ENCODE results near the gene TRMT5. TPM values are rescaled to one million over a fixed set of nuclear protein-coding genes. Genes with fewer than 3 reads are reported as not detected.

TRMT5 gene
- total RNA-seq, 1 experiment from 2014 or later = 24.9 TPM

- Histone ChIP-seq H3T11ph (ENCODE audit: low read length) (no peak overlapping the region), H3K14ac (ENCODE audit: insufficient read depth, low read length) (no peak overlapping the region), H4K91ac (ENCODE audit: insufficient read length, low read depth, low read length) (no peak overlapping the region), H3K79me2 (ENCODE audit: insufficient read depth, low read length) (no peaks in the 10 kb centered on the region), H3K9me3 (ENCODE audit: control insufficient read depth, low read depth, low read length) (no peaks in the 10 kb centered on the region), H3K18ac (ENCODE audit: insufficient read length, low read depth, low read length) (no peak overlapping the region), H3K9ac (ENCODE audit: extremely low read depth, insufficient read length, low read length) (no peak overlapping the region), H3K4me1 (ENCODE audit: insufficient read depth, low read length) (no peaks in the 10 kb centered on the region), H2BK20ac (ENCODE audit: low read depth, low read length, poor library complexity, severe bottlenecking) (no peak overlapping the region), H2BK120ac (ENCODE audit: low read depth, low read length, poor library complexity, severe bottlenecking) (no peak overlapping the region), H4K20me1 (ENCODE audit: control insufficient read depth, insufficient read depth, insufficient read length) (no peaks in the 10 kb centered on the region), H3K56ac (ENCODE audit: insufficient read length, low read depth, low read length) (no peak overlapping the region), H3K23ac (ENCODE audit: insufficient read length, low read depth, low read length) (no peak overlapping the region), H3K23me2 (ENCODE audit: insufficient read length, low read depth, low read length, poor library complexity, severe bottlenecking) (no peaks in the 10 kb centered on the region), H3K27me3 (ENCODE audit: insufficient read depth, low read length) (no peaks in the 10 kb centered on the region), H4K8ac (replicated peaks; ENCODE audit: insufficient read length, low read depth, low read length) (no peak overlapping the region), H2BK15ac (ENCODE audit: low read depth, low read length) (no peak overlapping the region), H4K5ac (ENCODE audit: insufficient read length, low read depth, low read length) (no peak overlapping the region), H2AK5ac (ENCODE audit: insufficient read length, low read length) (no peak overlapping the region), H3K4me2 (ENCODE audit: insufficient read depth, insufficient read length, low read length) (no peak overlapping the region), H3K79me1 (ENCODE audit: insufficient read depth, low read depth, low read length, poor library complexity, severe bottlenecking) (no peaks in the 10 kb centered on the region), H2BK12ac (ENCODE audit: insufficient read length, low read depth, low read length) (no peak overlapping the region), H3K4ac (ENCODE audit: low read depth, low read length) (no peak overlapping the region), H2AFZ (ENCODE audit: low read length) (no peak overlapping the region), H2BK5ac (ENCODE audit: insufficient read length, low read length) (no peak overlapping the region), H3K27ac (ENCODE audit: insufficient read length, low read depth, low read length) (no peak overlapping the region)
- DNase-seq = no peak
- Mint-ChIP-seq H3K27me3 (ENCODE audit: low read depth) (no peaks in the 10 kb centered on the region; the same call in 1 of the 2 replicates), H3K4me1 (peaks cover 0 to 2% of the 10 kb centered on the region in 2 experiments; a peak in 1 of 4 replicates), H3K9me3 (peaks cover 31 to 40% of the 10 kb centered on the region in 2 experiments), H3K36me3 (ENCODE audit: insufficient read depth in 1 of 3, low read depth in 3 of 3) (peaks cover 23 to 33% (median 32%) of the 10 kb centered on the region in 3 experiments), H3K27ac (no peak overlapping the region), H3K4me3 (no peak overlapping the region)
- TF ChIP-seq, protein P1, sequence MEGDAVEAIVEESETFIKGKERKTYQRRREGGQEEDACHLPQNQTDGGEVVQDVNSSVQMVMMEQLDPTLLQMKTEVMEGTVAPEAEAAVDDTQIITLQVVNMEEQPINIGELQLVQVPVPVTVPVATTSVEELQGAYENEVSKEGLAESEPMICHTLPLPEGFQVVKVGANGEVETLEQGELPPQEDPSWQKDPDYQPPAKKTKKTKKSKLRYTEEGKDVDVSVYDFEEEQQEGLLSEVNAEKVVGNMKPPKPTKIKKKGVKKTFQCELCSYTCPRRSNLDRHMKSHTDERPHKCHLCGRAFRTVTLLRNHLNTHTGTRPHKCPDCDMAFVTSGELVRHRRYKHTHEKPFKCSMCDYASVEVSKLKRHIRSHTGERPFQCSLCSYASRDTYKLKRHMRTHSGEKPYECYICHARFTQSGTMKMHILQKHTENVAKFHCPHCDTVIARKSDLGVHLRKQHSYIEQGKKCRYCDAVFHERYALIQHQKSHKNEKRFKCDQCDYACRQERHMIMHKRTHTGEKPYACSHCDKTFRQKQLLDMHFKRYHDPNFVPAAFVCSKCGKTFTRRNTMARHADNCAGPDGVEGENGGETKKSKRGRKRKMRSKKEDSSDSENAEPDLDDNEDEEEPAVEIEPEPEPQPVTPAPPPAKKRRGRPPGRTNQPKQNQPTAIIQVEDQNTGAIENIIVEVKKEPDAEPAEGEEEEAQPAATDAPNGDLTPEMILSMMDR (conservative IDR thresholded peaks at IDR 0.05) = no peak
These were observed 22.7 kb downstream of the TRMT5 start for GRCh38 chr14:60958146-60958545.
